HG03039 (cell line): ENCODE measurements around the gene FAM222B.
A peak's percentile ranks its signal among the peaks of the same experiment; 100 is the strongest.
"Not testable (repeated sequence)": the region's sequence is repeated elsewhere in the genome, so short reads cannot be mapped to it uniquely, and the experiment has no call there.

Experiments
- ATAC-seq: cut with Tn5 transposase; IDR thresholded peaks from one replicate; pipeline ENCODE4 v1.9.1; 2021; ENCODE audit warnings: mild to moderate bottlenecking, moderate library complexity; ENCODE audit not compliant: unreplicated experiment

The FAM222B gene

GRCh38 chr17:28734712-28735241 is 107.8 kb downstream of the FAM222B start:
- no peak for ATAC-seq

DNA sequence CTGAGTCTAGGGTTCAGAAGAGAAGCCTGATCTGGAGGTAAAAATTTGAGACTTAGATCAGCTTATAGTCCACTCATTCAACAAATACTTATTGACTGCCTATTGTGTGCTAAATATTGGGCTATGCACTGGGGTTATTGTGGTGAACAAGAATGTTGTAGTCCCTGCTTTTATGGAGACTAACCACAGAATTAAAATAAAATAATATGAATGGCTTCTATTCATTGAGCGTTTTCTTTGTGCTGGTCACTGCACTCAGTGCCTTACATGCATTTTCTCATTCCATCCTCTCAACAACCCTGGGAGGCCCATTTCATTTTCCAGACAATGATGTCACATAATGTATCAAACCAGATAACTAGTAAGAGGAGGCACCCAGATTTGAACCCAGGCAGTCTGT is 109.2 kb downstream of the FAM222B start:
- ATAC-seq = no peak

- ATAC-seq = no peak
These were observed 112.7 kb downstream of the FAM222B start for GRCh38 chr17:28729950-28730330.

DNA sequence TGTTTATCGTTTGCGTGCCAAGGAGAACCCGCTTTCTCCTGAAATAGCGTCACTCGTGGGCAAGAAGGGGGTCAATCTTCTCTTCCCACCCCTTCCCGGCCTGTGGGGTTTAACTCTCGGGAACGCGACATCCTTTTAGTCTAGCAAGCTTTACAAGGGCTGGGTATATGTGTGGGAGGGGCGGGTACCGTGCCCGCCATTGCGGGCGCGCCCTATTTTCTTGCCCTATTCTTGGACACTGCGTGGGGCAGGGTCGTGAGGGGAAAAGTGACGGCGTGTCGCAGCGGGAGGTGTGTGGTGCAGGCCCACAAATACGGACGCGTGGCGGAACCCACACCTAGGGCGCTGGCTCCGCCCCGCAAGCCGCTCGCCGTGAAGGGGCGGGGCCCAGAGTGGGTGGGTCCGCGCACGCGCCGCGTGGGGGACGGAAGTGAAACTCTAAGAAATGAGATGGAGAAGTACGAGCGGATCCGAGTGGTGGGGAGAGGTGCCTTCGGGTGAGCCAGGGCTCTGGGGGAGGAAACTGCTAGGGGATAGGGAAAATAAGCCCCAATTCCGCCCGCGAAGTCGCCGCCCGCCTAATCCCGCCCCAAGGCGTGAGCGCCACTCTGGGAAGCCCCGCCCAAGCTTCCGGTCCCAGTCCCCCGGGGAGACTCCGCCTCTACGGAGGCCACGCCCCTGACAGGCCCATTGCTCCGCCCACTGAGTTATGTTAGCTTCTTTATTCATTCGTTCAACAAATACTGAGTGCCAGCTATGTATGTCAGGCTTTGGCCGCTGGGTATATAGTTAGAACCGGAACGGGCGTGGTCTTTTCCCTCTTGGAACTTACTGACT is 114.0 kb downstream of the FAM222B start, which contains the start of gene NEK8:
Gene NEK8, plus strand, starts transcription at position 425 of the 837 bp plus-strand sequence. Its CDS starts 26 bp downstream, at position 451.
- peak; percentile 32 for ATAC-seq

GRCh38 chr17:28726627-28727491 is 115.7 kb downstream of the FAM222B start:
- ATAC-seq = peak; percentile 29

DNA sequence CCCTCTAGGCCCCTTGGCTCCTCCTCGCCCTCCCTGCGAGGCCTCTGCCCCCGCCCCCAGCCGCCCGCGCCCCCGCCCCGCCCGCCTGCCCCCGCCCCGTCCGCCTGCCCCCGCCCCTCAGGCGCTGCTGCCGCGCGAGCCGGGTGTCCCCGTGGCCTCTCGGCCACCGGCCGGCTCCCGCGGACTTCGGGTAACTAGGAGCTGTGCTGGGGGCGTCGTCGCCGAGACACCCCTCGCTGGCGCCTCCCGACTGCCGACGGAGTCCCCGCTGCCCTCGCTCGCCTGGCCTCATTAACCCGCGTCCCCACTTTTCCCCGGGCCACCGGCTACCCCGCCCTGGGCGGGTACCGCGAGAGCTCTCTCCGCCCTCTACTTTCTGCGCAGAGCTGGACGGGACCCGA is 116.4 kb downstream of the FAM222B start, which contains the start of gene TLCD1:
Gene TLCD1, minus strand, starts transcription at position 8 of the 401 bp plus-strand sequence. CDS start 136 bp downstream, outside the sequence.
- ATAC-seq = no peak

GRCh38 chr17:28725660-28726225 is 116.8 kb downstream of the FAM222B start:
- no peak for ATAC-seq

DNA sequence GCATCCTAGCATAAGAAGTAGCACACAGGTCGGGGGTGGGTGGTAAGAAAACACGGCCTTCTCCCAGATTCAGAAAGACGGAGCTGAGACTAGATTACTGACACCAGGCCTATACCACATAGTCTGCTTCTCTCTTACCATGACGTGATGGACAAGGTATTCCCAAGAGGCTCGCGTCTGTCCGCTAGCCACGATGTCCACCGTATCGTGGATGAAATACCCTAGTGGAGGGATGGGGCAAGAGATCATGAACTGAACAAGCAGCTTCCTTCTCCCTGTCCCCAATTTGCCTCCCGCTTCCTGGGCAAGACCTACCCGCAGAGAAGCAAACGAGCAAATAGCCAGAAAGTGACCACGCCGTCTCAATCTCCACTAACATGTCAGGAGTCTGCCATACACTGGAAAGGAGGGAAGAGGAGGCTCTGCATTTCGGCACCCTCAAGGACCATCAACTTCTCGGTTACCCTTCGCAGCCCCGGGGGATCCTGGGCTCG is 117.4 kb downstream of the FAM222B start:
- ATAC-seq = no peak

DNA sequence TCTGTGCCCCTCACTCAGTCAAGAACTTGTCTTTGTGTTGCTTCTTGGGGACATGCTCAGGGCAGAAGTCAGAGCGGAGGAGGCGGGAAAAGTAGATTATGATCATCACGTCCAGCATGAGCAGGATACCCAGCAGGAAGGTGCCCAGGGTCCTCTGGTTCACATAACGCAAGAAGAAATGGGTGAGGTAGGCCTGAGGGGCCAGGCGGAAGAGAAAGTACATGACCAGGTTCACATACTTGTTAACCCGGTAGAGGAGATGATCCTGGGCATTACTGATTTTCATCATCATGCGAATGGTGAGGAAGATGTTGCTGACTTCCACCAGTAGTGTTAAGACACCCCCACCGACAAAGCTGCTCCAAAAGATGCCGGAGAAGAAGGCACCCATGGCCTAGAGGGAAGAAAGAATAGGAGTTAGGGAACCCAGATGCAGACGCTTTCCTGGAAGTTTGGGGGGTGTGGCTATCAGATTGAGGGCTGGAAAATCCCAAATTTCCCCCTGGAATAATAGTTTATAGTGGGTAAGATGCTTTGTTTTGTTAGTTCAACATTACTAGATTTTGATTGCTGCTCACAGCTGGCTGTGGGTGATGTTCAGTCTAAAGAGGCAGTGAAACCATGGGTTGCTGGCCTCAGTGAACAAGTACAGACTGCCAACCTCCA is 118.0 kb downstream of the FAM222B start:
- no peak for ATAC-seq

GRCh38 chr17:28723836-28724499 is 118.6 kb downstream of the FAM222B start:
- ATAC-seq = not testable (repeated sequence)

DNA sequence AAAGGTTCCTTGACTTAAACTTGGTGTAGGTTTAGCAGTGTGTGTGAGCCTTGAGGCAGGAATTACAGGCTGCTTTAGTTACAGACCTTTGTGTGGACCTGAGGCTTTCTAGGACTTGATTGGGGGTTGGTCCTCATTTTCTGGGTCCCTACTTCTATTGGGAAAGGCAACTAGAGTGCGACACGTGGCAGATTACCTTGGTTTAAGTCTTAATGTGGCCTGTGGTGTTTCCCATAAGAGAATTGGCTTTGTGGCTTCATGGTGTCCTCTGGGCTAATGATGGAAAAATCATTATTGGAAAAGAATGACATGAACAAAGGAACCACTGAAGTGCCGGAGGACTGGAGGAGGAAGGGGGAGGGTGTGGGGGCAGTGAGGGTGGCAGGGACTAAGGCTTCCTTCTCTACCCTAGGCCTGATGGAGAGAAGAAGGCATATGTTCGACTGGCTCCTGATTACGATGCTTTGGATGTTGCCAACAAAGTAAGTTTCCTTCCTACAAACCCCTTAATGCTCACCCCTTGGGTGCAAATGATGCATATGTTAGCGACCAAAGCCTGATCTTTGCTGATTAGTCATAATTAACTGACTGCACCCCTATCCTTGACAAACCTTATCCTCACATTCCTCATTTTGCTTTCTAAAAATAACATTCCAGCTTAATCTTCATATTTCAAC is 119.3 kb downstream of the FAM222B start:
- no peak for ATAC-seq

- ATAC-seq = no peak
These were observed 120.0 kb downstream of the FAM222B start for GRCh38 chr17:28722417-28723158.

DNA sequence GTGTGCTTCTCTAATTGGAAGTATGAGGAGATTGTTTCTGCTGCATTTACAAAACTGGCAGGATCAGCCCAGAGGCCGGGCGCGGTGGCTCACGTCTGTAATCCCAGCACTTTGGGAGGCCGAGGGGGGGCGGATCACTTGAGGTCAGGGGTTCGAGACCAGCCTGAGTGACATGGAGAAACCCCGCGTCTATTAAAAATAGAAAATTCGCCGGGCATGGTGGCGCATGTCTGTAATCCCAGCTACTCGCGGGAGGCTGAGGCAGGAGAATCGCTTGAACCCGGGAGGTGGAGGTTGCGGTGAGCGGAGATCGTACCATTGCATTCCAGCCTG is 121.6 kb downstream of the FAM222B start:
- not testable (repeated sequence) for ATAC-seq

- ATAC-seq = no peak
These were observed 122.2 kb downstream of the FAM222B start for GRCh38 chr17:28720247-28720996.

DNA sequence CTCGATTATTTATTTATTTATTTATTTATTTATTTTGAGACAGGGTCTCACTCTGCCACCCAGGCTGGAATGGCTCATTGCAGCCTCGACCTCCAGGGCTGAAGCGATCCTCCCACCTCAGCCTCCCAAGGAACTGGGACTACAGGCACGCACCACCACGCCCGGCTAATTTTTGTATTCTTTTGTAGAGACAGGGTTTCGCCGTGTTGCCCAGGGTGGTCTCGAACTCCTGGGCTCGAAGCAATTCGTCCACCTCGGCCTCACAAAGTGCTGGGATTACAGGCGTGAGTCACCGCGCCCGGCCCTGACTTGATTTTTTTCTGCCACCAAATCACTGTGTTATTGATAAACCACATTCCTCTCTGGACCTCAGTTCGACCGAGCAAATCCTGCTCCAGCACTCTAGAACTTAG is 123.6 kb downstream of the FAM222B start:
- ATAC-seq = no peak

DNA sequence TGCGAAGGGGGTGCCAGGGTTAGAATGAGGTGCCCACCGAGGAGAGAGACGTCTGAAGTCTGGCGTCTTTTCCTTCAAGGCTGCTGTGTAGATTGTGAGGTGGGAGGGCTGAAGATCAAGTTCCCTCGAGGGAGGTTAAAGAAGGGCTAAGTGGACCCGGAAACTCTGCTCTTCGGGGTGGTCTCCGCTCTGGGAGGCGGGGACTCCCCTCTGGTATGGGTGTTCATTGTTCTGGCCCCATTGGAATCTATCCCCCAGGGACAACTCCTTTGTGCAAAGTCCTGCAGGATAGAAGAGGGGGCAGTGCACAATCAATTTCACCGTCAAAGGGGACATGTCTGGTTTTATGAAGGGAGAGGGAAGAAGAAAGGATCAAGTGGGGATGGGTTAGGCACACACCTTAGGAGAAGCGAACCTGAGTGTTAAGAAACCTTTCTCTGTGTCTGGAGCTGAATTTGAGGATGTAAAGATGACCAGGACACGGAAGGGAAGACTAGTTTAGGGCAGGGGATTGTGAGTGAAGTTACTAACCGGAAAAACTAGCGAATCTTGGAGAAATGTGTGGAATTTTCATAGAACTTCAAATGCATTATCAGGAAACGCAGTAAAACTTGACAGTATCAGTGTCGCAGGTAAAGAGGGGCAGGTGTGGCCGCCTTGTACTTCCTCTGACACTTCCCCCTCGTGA is 124.1 kb downstream of the FAM222B start:
- ATAC-seq = no peak

DNA sequence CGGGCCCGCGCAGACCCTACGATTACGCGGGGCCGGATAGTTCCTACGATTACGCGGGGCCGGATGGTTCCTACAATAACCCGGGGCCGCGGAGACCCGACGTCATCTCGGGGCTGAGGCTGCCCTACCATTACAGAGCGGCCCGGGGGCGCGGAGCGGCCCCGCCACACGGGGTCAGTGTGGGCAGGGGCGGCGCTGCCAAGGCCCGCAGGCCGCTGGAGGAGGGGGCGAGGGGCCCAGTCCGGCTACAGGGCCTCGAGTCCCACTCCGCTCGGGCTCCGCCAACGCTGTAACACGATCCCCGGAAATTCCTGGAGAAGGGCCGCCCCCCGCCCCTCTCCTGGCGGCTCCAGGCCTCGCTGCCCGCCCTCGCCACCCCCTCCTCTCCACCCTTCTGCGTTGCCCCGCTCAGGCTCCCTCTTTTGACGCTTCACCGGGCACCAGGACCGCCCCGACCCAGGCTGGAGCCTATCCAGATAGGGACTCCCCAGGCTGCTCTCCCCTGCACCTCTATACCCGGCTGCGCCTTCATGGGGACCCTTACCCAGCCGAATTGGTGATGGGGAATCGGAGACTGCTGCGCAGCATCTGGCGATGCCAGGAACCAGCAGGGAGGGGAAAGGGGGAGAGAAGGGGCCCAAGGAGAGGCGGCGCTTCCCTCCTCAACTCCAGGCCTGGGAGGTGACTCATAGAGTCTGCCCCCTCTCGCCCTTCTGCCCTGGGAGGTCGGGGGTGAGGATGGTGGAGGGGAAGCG is 124.8 kb downstream of the FAM222B start, which contains the start of gene RAB34:
Gene RAB34, minus strand, starts transcription at position 291 of the 755 bp plus-strand sequence. CDS start 602 bp downstream, outside the sequence.
- ATAC-seq = no peak
